NCI-H2171 treated with DMSO at 0.1 percent for 48 hours (cell line): ENCODE data around the gene PITPNC1.
"Not testable (repeated sequence)": the region's sequence is repeated elsewhere in the genome, so short reads cannot be mapped to it uniquely, and the experiment has no call there.

Experiments used
- DNase-seq: peaks from one replicate; lab custom pipeline; 2025; lab: John Stamatoyannopoulos, UW

The PITPNC1 gene

GRCh38 chr17:67687511-67687910 is 310.4 kb downstream of the PITPNC1 start:
- DNase-seq: no peak

GRCh38 chr17:67689534-67690177 is 312.6 kb downstream of the PITPNC1 start:
- DNase-seq: peak; percentile 65

- DNase-seq: no peak
Measured at GRCh38 chr17:67693811-67694210, 316.7 kb downstream of the PITPNC1 start.

GRCh38 chr17:67696347-67696746 is 319.3 kb downstream of the PITPNC1 start:
- peak; percentile 29 for DNase-seq

- peak; percentile 94 for DNase-seq
Measured at GRCh38 chr17:67696853-67697498, 319.9 kb downstream of the PITPNC1 start.

- peak; percentile 28 for DNase-seq
Measured at GRCh38 chr17:67700037-67700724, 323.1 kb downstream of the PITPNC1 start.

DNA sequence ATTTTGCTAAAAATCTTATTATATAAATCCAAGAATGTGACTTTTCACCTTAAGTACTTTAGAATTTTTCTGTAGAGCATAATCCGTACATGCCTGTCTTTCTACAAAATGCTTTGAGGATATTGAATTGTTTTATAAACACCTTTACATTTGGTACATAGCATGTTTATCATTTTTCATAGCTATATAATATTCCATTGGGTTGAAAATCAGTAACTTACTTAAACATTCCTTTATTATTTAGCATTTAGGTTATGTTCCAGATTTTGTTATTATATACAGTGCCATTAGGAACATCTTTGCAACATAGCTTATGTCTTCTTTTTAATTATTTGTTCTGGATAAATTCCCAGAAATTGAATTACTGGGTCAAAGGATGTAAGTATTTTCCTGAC is 323.6 kb downstream of the PITPNC1 start:
- no peak for DNase-seq

DNA sequence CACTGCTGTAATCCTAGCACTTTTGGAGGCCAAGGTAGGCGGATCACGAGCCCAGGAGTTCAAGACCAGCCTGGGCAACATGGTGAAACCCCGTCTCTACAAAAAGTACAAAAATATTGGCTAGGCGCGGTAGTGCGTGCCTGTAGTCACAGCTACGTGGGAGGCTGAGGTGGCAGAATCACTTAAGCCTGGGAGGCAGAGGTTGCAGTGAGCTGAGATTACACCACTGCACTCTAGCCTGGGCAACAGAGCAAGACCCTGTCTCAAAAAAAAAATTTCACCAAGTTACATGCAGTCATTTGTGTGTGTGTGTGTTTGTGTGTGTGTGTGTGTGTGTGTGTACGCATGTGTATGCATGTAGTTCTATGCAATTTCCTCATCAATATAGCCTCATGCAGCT is 325.8 kb downstream of the PITPNC1 start:
- DNase-seq: not testable (repeated sequence)

- DNase-seq: no peak
Measured at GRCh38 chr17:67707442-67707841, 330.4 kb downstream of the PITPNC1 start.

- DNase-seq: no peak
Measured at GRCh38 chr17:67708378-67708777, 331.3 kb downstream of the PITPNC1 start.

DNA sequence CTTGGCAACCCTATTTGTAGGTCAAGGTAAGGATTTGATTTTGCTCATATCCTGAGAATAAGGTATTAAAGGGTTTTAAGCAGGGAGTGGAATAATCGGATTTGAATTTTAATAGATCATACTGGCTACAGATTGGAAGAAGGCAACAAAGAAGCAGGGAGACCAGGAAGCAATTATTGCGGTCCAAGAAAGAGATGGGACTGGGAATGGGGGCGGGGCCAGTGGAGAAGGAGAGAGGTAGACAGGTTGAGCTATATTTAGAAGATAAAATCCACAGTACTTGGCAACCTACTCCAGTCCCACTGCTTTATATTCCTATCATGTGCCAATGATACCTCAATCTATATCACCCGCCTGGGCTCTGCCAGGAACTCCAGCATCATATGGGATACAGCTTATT is 334.8 kb downstream of the PITPNC1 start:
- no peak for DNase-seq

DNA sequence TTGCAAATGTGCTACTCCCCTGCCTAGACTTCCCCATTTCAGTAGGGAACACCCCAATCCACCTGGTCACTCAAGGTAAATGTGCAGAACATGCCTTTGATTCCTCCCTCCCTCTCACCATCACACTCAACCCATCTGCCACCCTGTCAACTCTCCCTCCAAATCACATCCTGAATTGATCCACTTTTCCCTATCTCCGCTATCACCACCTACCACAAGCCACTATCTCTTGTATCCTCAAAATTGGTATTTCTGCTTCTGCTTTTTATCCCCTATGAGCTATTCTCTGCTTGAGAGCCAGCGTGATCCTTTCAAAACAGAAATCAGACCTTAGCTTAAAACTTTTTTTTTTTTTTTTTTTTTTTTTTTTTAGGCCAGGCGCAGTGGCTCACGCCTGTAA is 335.3 kb downstream of the PITPNC1 start:
- no peak for DNase-seq

GRCh38 chr17:67713169-67713568 is 336.1 kb downstream of the PITPNC1 start:
- DNase-seq: no peak

DNA sequence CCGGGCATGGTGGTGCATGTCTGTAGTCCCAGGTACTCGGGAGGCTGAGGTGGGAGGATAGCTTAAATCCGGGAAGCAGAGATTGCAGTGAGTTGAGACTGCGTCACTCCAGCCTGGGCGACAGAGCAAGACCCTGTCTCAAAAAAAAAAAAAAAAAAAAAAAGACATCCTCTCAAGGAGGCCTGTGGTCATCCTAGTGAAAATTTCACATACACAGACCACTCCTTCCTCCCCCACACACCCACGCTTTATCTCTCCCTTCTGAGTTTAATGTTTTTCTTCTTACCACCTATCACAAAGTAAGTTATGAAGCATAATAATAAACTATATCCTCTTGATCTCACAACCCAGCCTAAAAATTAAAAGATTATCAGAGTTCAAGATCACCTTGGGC is 339.3 kb downstream of the PITPNC1 start:
- DNase-seq: no peak

DNA sequence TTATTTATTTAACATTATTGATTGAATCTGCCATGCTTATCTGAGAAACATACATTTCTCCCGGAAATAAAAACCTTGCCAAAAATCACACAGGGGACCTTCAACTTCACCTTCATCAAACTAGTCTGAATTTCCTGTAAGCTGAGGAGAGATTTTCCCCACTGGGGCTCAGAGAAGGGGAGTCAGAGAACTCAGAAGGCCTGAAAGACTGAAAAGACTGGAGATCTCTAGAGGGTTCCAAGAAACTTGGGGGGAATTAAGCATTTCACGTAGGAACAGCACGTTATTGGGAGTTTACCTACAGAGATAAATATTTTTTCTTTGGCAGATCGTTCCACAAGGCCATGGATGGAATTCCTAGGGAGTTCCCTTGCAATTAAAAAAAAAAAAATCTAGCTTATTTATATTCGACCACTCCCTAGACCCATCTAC is 340.1 kb downstream of the PITPNC1 start:
- no peak for DNase-seq

- peak; percentile 98 for DNase-seq
Measured at GRCh38 chr17:67717624-67718324, 340.7 kb downstream of the PITPNC1 start, which contains the start of gene NOL11. TSS of gene NOL11 (plus strand) at chr17:67717936. CDS start at chr17:67717948, 12 bp downstream.

- DNase-seq: no peak
Measured at GRCh38 chr17:67718325-67718941, 341.4 kb downstream of the PITPNC1 start.

- no peak for DNase-seq
Measured at GRCh38 chr17:67725373-67725791, 348.3 kb downstream of the PITPNC1 start.

- DNase-seq: no peak
Measured at GRCh38 chr17:67725807-67726206, 348.7 kb downstream of the PITPNC1 start.

GRCh38 chr17:67727152-67728039 is 350.3 kb downstream of the PITPNC1 start:
- DNase-seq: not testable (repeated sequence)

GRCh38 chr17:67729903-67730302 is 352.8 kb downstream of the PITPNC1 start:
- no peak for DNase-seq
